ENCODE measurements around the gene RNASE7.

RNASE7 gene

GRCh38 chr14:21022686-21023085, 19.5 kb upstream of the RNASE7 start:
- TF ChIP-seq CTCF (IDR thresholded peaks at IDR 0.05; ENCODE audit: extremely low read depth, insufficient read depth, missing control alignments): no peak
- in situ Hi-C loops (cut with MboI; ENCODE audit: low pct_unique_long_range_greater_than_20kb, low sequenced_read_pairs, unreplicated experiment): no loop called here
- DNase-seq (ENCODE audit: low spot score): no peak

GRCh38 chr14:21023174-21023573, 19.0 kb upstream of the RNASE7 start:
- in situ Hi-C loops (cut with MboI; ENCODE audit: low pct_unique_long_range_greater_than_20kb, low sequenced_read_pairs, unreplicated experiment): no loop called here
- no peak for TF ChIP-seq CTCF (IDR thresholded peaks at IDR 0.05; ENCODE audit: extremely low read depth, insufficient read depth, missing control alignments)

GRCh38 chr14:21023817-21024584, 18.2 kb upstream of the RNASE7 start:
- no peak for TF ChIP-seq CTCF (IDR thresholded peaks at IDR 0.05; ENCODE audit: extremely low read depth, insufficient read depth, missing control alignments)
- DNase-seq (ENCODE audit: low spot score): no peak
- in situ Hi-C loops (cut with MboI; ENCODE audit: low pct_unique_long_range_greater_than_20kb, low sequenced_read_pairs, unreplicated experiment): no loop called here

More at GRCh38 chr14:21023174-21023573, 19.0 kb upstream of the RNASE7 start:
- DNase-seq (ENCODE audit: low spot score): no peak

- TF ChIP-seq CTCF (IDR thresholded peaks at IDR 0.05; ENCODE audit: extremely low read depth, insufficient read depth, missing control alignments): no peak
- DNase-seq (ENCODE audit: low spot score): peak; percentile 83
- in situ Hi-C loops (cut with MboI; ENCODE audit: low pct_unique_long_range_greater_than_20kb, low sequenced_read_pairs, unreplicated experiment): no loop called here
These were observed 17.4 kb upstream of the RNASE7 start, which contains the start of gene NDRG2 for GRCh38 chr14:21024585-21025370. Gene NDRG2, minus strand, starts transcription at chr14:21025061. Its CDS starts 1,746 bp downstream, at chr14:21023315.

- in situ Hi-C loops (cut with MboI; ENCODE audit: low pct_unique_long_range_greater_than_20kb, low sequenced_read_pairs, unreplicated experiment): no loop called here
- no peak for DNase-seq (ENCODE audit: low spot score)
- TF ChIP-seq CTCF (IDR thresholded peaks at IDR 0.05; ENCODE audit: extremely low read depth, insufficient read depth, missing control alignments): no peak
These were observed 16.5 kb upstream of the RNASE7 start for GRCh38 chr14:21025371-21026273.
